ENCODE data around the gene MAPK10.

The MAPK10 gene

DNA sequence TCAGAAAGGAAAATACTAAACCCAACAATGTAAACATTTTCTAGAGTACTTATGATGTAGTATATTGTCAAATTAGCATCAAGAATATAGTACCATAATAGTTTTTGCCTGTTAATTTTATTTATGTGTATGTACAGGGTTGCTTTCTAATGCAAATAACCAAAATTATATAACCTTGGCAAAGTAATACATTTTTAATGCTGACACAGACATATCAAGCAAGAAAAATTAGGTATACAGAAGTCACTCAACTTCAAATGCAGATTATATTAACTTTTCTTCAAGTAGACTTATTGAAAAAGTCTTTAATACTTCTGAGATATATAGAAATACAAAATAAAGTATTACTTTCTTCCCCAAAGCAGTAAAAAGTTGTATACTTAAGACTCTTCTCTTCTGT, 44.3 kb downstream of the MAPK10 start:
- ChIA-PET CTCF (no interaction called here), POLR2A (ENCODE audit: low non-redundant PET) (no interaction called here)
- H3K27ac ChIP-seq = no peak overlapping the region
- no peak for DNase-seq (ENCODE audit: low spot score)
- TF ChIP-seq, protein P1, sequence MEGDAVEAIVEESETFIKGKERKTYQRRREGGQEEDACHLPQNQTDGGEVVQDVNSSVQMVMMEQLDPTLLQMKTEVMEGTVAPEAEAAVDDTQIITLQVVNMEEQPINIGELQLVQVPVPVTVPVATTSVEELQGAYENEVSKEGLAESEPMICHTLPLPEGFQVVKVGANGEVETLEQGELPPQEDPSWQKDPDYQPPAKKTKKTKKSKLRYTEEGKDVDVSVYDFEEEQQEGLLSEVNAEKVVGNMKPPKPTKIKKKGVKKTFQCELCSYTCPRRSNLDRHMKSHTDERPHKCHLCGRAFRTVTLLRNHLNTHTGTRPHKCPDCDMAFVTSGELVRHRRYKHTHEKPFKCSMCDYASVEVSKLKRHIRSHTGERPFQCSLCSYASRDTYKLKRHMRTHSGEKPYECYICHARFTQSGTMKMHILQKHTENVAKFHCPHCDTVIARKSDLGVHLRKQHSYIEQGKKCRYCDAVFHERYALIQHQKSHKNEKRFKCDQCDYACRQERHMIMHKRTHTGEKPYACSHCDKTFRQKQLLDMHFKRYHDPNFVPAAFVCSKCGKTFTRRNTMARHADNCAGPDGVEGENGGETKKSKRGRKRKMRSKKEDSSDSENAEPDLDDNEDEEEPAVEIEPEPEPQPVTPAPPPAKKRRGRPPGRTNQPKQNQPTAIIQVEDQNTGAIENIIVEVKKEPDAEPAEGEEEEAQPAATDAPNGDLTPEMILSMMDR (conservative IDR thresholded peaks at IDR 0.05; ENCODE audit: low read depth) = no peak

DNA sequence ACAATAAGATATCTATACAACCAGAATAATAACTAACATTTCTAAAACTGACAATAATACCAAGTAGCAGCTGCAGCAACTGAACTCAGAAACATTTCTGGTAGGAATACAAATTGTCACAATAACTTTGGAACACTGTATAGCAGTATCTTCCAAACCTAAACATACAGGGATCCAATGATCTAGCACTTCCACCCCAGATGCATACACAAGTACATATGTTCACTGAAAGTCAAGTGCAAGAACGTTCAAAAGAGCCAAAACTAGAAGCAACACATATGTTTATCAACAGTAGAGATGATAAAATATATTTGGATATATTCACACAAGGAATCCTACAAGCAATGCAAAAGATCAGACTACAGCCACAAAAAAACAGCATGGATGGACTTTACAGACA, 46.2 kb downstream of the MAPK10 start:
- TF ChIP-seq, protein P1 (conservative IDR thresholded peaks at IDR 0.05; ENCODE audit: low read depth) = no peak
- no peak for DNase-seq (ENCODE audit: low spot score)
- H3K27ac ChIP-seq = no peak overlapping the region
- POLR2A ChIA-PET (ENCODE audit: low non-redundant PET) = no interaction called here
- CTCF ChIA-PET = no interaction called here

DNA sequence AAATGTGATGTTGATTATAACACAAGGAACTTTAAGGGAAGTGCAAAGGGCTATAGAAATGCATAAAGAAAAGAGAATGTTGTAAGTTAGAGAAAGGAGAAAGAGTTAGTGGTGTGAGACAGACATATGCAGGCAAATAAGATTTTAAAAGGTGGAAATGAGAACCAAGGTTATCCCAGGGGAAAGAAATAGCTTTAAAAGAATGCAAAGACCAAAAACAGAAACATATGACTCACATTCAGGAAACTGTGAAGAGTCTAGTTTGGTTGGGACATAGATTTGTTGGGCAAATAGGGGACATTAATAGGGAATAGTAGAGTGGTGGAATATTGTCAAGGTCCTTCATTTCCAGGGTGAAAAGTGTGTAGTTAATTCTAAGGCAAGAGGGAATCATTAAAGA, 52.4 kb downstream of the MAPK10 start:
- DNase-seq (ENCODE audit: low spot score) = no peak
- ChIA-PET POLR2A (ENCODE audit: low non-redundant PET) (no interaction called here), CTCF (interaction anchor here (1.4 kb wide), 1 partner anchor 16 kb away, joined by 6 read pairs; no protein-coding TSS in a partner anchor)
- TF ChIP-seq, protein P1 (conservative IDR thresholded peaks at IDR 0.05; ENCODE audit: low read depth) = no peak
- no peak overlapping the region for H3K27ac ChIP-seq

DNA sequence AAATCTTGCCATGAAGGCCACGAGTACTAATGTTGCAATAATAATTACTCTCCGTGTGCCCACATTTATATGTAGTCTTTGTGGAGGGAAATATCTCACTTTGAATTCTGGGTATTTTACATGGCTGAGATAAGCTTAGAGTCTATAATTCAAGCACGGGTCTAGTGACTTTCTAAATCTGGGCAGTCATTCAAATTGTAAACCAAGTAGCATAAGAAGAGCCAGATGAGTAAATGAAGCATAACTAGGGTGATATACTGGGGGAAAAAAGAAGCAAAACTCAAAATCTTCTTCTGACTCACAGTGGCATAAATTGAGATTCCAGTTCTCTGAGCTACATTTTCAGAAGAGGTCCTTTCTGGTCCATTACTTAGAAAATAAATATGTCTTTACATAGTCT, 53.0 kb downstream of the MAPK10 start:
- POLR2A ChIA-PET (ENCODE audit: low non-redundant PET) = no interaction called here
- TF ChIP-seq, protein P1 (conservative IDR thresholded peaks at IDR 0.05; ENCODE audit: low read depth) = no peak
- CTCF ChIA-PET = no interaction called here
- H3K27ac ChIP-seq = no peak overlapping the region
- DNase-seq (ENCODE audit: low spot score) = no peak

DNA sequence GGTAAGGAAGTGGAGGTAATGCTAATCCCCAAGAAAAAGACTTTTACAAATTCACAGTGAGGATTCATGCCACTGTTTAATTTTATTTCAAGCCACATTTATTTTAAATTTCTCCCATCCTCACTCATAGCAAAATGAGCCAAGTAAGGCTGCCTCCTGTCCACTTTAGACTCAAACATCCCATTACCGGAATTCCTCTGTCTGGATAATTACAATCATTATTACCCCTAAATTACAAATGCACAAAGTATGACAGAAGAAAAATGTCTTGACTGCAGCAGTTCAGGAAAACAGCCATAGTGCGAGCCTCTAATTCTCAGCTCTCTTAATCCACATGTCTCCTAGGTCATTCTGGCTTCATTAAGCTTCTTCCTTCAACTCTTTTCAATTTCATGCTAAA, 57.0 kb downstream of the MAPK10 start:
- no peak overlapping the region for H3K27ac ChIP-seq
- TF ChIP-seq, protein P1 (conservative IDR thresholded peaks at IDR 0.05; ENCODE audit: low read depth) = no peak
- CTCF ChIA-PET = no interaction called here
- DNase-seq (ENCODE audit: low spot score) = no peak
- POLR2A ChIA-PET (ENCODE audit: low non-redundant PET) = no interaction called here

DNA sequence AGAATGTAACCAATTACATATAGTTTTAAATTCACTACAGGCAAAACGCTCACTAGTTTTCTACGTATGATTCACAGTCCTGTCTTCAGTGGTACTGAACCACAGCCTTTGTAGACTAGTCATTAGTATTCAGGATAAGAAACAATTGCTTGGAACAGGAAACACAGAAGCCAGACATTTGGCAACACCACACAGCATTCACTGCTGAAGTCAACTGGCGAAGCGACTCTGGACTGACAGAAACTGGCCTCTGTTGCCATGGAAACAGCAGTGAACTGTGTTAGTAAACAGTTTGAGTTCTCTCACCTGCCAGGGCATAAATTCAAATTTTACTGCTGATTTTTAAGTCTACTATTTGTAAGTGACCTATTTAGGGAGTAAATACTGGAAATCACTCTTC, 57.6 kb downstream of the MAPK10 start:
- no peak for DNase-seq (ENCODE audit: low spot score)
- TF ChIP-seq, protein P1 (conservative IDR thresholded peaks at IDR 0.05; ENCODE audit: low read depth) = no peak
- no peak overlapping the region for H3K27ac ChIP-seq
- POLR2A ChIA-PET (ENCODE audit: low non-redundant PET) = no interaction called here
- CTCF ChIA-PET = no interaction called here

DNA sequence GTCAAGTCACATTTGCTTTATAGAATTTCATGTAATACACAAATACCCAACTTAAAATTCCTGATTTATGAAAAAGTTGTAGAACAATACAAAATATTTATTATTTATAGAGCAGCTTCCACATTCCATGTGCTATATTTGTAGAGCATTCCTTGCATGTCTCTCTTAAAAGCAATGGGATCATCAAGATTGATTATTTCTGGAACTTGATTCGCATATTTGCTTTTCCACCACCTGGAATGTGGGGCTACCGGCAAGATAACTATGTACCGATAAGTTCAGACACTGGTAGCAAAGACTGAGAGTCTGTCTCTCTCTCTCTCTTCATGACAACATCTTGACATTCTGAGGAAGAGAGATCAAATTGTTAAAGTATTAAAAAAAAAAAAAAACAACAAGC, 59.3 kb downstream of the MAPK10 start:
- ChIA-PET POLR2A (ENCODE audit: low non-redundant PET) (interaction anchor here (0.6 kb wide), 1 partner anchor 601 kb away, joined by 15 read pairs; no protein-coding TSS in a partner anchor), CTCF (no interaction called here)
- no peak overlapping the region for H3K27ac ChIP-seq
- DNase-seq (ENCODE audit: low spot score) = no peak
- TF ChIP-seq, protein P1 (conservative IDR thresholded peaks at IDR 0.05; ENCODE audit: low read depth) = no peak

All from RWPE1 (cell line).